ENCODE data around the gene CAMTA1.

- TF ChIP-seq POLR2A (IDR thresholded peaks at IDR 0.05; ENCODE audit: low read length) (no peak), GATA1 (IDR thresholded peaks at IDR 0.05; ENCODE audit: low read depth, low read length) (no peak)
Observed at GRCh38 chr1:7113822-7114221, 328.6 kb downstream of the CAMTA1 start.

Data from erythroblast (primary cell).